Vagina (tissue), 2 donors: ENCODE data around the gene PLSCR3.

ENCODE experiments used
- POLR2A ChIP-seq, 2 donors: fragments of 450-650 bp; IDR thresholded peaks; one replicate each; pipeline ENCODE4 v1.6.1; 2017; ENCODE audit warnings: antibody characterized with exemption in 2 of 2, mild to moderate bottlenecking in 2 of 2, moderate library complexity in 2 of 2
- TF ChIP-seq, protein P1 (sequence below), 3 experiments: fragments of 450-650 bp in 2 of 3; fragments of 200-600 bp in 1 of 3; sonication (generic) in 1 of 3; IDR thresholded peaks; one replicate each; pipeline ENCODE4 v1.5.1; 2017 to 2019; ENCODE audit warnings: antibody characterized with exemption in 3 of 3, mild to moderate bottlenecking in 2 of 3, moderate library complexity in 2 of 3

DNA sequence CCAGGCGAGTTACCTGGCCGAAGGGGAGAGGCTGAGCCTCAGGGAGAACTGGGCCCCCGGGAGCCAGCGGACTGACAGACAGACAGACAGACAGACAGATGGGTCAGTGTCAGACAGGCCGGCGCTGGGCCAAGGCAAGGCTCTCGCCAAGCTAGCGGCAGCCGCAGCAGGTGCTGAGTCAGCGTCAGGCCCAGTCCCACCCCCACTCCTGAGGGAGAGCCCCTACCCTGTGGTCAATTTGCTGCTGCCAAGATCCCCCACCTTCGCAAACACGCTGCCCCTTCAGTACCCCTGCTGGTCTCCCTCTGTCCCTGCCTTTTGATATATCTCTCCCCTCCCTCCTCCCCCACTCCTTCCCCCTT is 46.5 kb upstream of the PLSCR3 start:
- TF ChIP-seq, protein P1, sequence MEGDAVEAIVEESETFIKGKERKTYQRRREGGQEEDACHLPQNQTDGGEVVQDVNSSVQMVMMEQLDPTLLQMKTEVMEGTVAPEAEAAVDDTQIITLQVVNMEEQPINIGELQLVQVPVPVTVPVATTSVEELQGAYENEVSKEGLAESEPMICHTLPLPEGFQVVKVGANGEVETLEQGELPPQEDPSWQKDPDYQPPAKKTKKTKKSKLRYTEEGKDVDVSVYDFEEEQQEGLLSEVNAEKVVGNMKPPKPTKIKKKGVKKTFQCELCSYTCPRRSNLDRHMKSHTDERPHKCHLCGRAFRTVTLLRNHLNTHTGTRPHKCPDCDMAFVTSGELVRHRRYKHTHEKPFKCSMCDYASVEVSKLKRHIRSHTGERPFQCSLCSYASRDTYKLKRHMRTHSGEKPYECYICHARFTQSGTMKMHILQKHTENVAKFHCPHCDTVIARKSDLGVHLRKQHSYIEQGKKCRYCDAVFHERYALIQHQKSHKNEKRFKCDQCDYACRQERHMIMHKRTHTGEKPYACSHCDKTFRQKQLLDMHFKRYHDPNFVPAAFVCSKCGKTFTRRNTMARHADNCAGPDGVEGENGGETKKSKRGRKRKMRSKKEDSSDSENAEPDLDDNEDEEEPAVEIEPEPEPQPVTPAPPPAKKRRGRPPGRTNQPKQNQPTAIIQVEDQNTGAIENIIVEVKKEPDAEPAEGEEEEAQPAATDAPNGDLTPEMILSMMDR (IDR thresholded peaks at IDR 0.05): no peak
- no peak for TF ChIP-seq POLR2A (IDR thresholded peaks at IDR 0.05)
